Measurements from ENCODE around the gene OR2A5. TPM values are rescaled to one million over a fixed set of nuclear protein-coding genes. Genes with fewer than 3 reads are reported as not detected.

Gene OR2A5, protein sequence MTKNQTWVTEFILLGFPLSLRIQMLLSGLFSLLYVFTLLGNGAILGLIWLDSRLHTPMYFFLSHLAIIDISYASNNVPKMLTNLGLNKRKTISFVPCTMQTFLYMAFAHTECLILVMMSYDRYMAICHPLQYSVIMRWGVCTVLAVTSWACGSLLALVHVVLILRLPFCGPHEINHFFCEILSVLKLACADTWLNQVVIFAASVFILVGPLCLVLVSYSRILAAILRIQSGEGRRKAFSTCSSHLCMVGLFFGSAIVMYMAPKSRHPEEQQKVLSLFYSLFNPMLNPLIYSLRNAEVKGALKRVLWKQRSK
- not detected in 2 replicates for total RNA-seq

DNA sequence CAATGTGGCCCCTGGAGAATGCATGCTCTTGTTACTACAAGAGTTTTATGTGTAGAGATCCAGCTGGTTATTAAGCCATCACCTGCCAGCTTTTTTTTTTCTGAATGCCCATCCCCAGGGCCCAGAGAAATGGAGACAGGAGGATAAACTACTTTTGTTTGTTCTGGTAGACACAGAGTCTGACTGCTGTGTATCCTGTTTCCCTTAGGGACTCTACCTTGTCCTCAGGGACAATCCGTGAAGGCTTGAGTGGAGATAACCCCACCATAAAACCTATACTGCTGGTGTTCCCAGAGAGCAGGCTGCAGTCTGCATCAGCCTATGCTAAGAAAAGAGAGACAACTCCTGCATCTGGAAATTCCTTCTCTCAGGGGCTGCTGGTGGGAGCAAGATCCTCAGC is at the start of gene OR2A5:
Gene OR2A5 (plus strand): TSS at position 301 of the 400 bp plus-strand sequence. CDS start 1,454 bp downstream, outside the sequence.
- H3K36me3 ChIP-seq (ENCODE audit: control insufficient read depth, insufficient read depth, low read length), result no peaks in the 10 kb centered on the region
- H3K27me3 ChIP-seq (ENCODE audit: control insufficient read depth, insufficient read depth, low read length), result no peaks in the 10 kb centered on the region
- no peak for DNase-seq (ENCODE audit: low read depth)
- no peak within 1 kb of the TSS for H3K4me3 ChIP-seq (ENCODE audit: low read depth, low read length)
- TF ChIP-seq, protein P1, sequence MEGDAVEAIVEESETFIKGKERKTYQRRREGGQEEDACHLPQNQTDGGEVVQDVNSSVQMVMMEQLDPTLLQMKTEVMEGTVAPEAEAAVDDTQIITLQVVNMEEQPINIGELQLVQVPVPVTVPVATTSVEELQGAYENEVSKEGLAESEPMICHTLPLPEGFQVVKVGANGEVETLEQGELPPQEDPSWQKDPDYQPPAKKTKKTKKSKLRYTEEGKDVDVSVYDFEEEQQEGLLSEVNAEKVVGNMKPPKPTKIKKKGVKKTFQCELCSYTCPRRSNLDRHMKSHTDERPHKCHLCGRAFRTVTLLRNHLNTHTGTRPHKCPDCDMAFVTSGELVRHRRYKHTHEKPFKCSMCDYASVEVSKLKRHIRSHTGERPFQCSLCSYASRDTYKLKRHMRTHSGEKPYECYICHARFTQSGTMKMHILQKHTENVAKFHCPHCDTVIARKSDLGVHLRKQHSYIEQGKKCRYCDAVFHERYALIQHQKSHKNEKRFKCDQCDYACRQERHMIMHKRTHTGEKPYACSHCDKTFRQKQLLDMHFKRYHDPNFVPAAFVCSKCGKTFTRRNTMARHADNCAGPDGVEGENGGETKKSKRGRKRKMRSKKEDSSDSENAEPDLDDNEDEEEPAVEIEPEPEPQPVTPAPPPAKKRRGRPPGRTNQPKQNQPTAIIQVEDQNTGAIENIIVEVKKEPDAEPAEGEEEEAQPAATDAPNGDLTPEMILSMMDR (IDR thresholded peaks at IDR 0.05; ENCODE audit: insufficient read depth, low read length, poor library complexity, severe bottlenecking), result no peak

GRCh38 chr7:144000020-144000419 is 48.7 kb upstream of the OR2A5 start, which contains the start of gene OR6B1:
OR6B1 (plus strand) TSS chr7:144000320; CDS start chr7:144003997, 3,677 bp downstream.
- DNase-seq (ENCODE audit: low read depth), result no peak
- no peak within 1 kb of the TSS for H3K4me3 ChIP-seq (ENCODE audit: low read depth, low read length)
- H3K27me3 ChIP-seq (ENCODE audit: control insufficient read depth, insufficient read depth, low read length), result no peaks in the 10 kb centered on the region
- TF ChIP-seq, protein P1 (IDR thresholded peaks at IDR 0.05; ENCODE audit: insufficient read depth, low read length, poor library complexity, severe bottlenecking), result no peak
- no peaks in the 10 kb centered on the region for H3K36me3 ChIP-seq (ENCODE audit: control insufficient read depth, insufficient read depth, low read length)

DNA sequence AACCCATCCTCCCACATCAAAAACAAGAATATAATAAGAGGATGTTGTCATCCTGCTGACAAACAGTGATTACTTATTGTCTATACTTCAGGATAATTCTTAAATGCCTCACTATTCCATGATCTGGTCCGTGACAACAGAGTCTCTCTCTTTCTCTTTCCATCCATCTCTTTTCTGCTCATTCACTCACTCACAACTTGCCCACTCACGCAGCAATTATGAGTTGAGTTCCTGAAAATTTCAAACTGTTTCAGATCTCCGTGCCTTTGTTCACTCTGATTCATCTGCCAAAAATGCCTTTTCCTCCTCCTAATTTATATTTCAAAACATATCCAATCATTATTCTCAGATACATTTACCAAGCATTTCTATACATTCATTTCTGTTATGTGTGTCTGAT is 47.2 kb upstream of the OR2A5 start:
- Histone ChIP-seq H3K4me3 (ENCODE audit: low read depth, low read length) (no peak overlapping the region), H3K36me3 (ENCODE audit: control insufficient read depth, insufficient read depth, low read length) (no peaks in the 10 kb centered on the region), H3K27me3 (ENCODE audit: control insufficient read depth, insufficient read depth, low read length) (no peaks in the 10 kb centered on the region)
- TF ChIP-seq, protein P1 (IDR thresholded peaks at IDR 0.05; ENCODE audit: insufficient read depth, low read length, poor library complexity, severe bottlenecking), result no peak
- no peak for DNase-seq (ENCODE audit: low read depth)

GRCh38 chr7:144004703-144005102 is 44.0 kb upstream of the OR2A5 start:
- Histone ChIP-seq H3K4me3 (ENCODE audit: low read depth, low read length) (no peak overlapping the region), H3K27me3 (ENCODE audit: control insufficient read depth, insufficient read depth, low read length) (no peaks in the 10 kb centered on the region), H3K36me3 (ENCODE audit: control insufficient read depth, insufficient read depth, low read length) (no peaks in the 10 kb centered on the region)
- DNase-seq (ENCODE audit: low read depth), result no peak
- TF ChIP-seq, protein P1 (IDR thresholded peaks at IDR 0.05; ENCODE audit: insufficient read depth, low read length, poor library complexity, severe bottlenecking), result no peak

DNA sequence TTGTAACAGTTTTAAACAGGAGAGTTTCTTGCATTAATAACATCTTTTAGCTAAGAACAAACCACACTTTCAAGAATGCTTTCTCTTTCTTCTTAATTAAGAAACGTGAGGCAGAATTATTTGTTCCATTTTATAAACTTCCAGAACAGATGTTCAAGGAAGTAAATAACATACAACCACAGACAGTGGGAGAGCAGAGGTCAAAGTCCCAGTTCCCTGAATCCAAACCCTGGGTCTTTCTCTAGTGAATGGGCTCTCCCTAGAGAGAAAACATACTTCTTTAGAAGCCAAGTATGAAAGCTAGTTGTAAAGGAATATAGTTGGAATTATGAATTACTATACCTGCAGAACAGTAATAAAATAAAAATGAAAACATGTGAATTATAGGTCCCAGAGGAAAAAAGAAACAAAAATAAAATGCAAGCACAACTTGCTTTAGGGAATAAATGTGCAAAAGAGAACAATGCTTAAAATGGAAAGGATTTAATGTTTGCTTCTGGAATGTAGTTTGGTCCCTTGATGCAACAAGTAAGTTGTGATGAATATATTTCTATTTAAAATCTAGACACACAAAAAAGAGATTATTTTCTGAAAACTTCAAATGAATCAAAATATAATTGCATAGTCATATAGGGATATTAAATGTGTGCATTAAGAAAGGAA is 42.6 kb upstream of the OR2A5 start:
- no peak for DNase-seq (ENCODE audit: low read depth)
- no peaks in the 10 kb centered on the region for H3K27me3 ChIP-seq (ENCODE audit: control insufficient read depth, insufficient read depth, low read length)
- no peak overlapping the region for H3K4me3 ChIP-seq (ENCODE audit: low read depth, low read length)
- TF ChIP-seq, protein P1 (IDR thresholded peaks at IDR 0.05; ENCODE audit: insufficient read depth, low read length, poor library complexity, severe bottlenecking), result no peak
- H3K36me3 ChIP-seq (ENCODE audit: control insufficient read depth, insufficient read depth, low read length), result no peaks in the 10 kb centered on the region
